ENCODE measurements around the gene TSSK2. TPM values are rescaled to one million over a fixed set of nuclear protein-coding genes. Genes with fewer than 3 reads are reported as not detected.

The TSSK2 gene
- total RNA-seq, 1 donor = not detected

DNA sequence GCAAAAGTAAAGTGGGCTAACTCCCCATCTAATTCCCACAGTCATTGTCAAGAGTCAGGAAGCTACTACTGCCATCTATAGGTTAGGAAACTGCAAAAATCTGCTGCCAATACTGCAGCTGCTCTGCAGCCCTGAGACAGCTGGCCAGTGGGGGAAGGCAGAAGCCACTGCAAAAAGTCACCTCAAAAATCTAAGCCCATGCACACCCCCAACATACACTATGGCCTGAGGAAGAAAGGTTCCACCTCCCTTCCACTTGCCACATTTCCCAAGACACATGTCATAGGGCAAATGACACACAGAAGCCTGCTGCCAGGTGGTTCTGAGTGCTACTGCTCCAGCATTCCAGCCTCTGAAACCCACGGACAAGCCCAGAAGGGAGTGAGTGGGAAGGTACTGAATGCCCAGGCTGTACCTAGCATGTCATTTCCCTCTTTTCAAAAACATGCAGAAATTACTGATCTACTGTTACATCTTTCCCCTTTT, 45.8 kb upstream of the TSSK2 start:
- Histone ChIP-seq H3K4me2 (ENCODE audit: insufficient read depth, low read length) (no peak overlapping the region), H3K9me3 (ENCODE audit: low read depth, low read length) (no peaks in the 10 kb centered on the region), H3K27me3 (ENCODE audit: insufficient read depth, low read length) (no peaks in the 10 kb centered on the region), H3K36me3 (ENCODE audit: insufficient read depth, low read length) (no peaks in the 10 kb centered on the region), H3K27ac (ENCODE audit: low read depth, low read length) (no peak overlapping the region), H3K4me3 (ENCODE audit: insufficient read depth, low read length) (no peak overlapping the region), H2AFZ (ENCODE audit: low read length) (no peak overlapping the region), H3K4me1 (ENCODE audit: insufficient read depth, low read length) (peaks cover 16% of the 10 kb centered on the region), H3K79me2 (ENCODE audit: insufficient read depth, low read length) (peaks cover 12% of the 10 kb centered on the region), H4K20me1 (ENCODE audit: insufficient read depth, low read length) (peaks cover 37% of the 10 kb centered on the region)
- TF ChIP-seq, protein P1, sequence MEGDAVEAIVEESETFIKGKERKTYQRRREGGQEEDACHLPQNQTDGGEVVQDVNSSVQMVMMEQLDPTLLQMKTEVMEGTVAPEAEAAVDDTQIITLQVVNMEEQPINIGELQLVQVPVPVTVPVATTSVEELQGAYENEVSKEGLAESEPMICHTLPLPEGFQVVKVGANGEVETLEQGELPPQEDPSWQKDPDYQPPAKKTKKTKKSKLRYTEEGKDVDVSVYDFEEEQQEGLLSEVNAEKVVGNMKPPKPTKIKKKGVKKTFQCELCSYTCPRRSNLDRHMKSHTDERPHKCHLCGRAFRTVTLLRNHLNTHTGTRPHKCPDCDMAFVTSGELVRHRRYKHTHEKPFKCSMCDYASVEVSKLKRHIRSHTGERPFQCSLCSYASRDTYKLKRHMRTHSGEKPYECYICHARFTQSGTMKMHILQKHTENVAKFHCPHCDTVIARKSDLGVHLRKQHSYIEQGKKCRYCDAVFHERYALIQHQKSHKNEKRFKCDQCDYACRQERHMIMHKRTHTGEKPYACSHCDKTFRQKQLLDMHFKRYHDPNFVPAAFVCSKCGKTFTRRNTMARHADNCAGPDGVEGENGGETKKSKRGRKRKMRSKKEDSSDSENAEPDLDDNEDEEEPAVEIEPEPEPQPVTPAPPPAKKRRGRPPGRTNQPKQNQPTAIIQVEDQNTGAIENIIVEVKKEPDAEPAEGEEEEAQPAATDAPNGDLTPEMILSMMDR (IDR thresholded peaks at IDR 0.05; ENCODE audit: extremely low read depth, low read depth, low read length) = peak; percentile 55
- peak; percentile 93 for DNase-seq (ENCODE audit: insufficient read length, low spot score, missing footprints)

- Histone ChIP-seq H2AFZ (ENCODE audit: low read length) (no peak overlapping the region), H3K36me3 (ENCODE audit: insufficient read depth, low read length) (no peaks in the 10 kb centered on the region), H3K9me3 (ENCODE audit: low read depth, low read length) (no peaks in the 10 kb centered on the region), H3K4me2 (ENCODE audit: insufficient read depth, low read length) (peak overlapping the region; percentile 5), H3K79me2 (ENCODE audit: insufficient read depth, low read length) (peaks cover 22% of the 10 kb centered on the region), H3K27me3 (ENCODE audit: insufficient read depth, low read length) (no peaks in the 10 kb centered on the region), H4K20me1 (ENCODE audit: insufficient read depth, low read length) (peaks cover 42% of the 10 kb centered on the region), H3K27ac (ENCODE audit: low read depth, low read length) (peak overlapping the region; percentile 43), H3K4me1 (ENCODE audit: insufficient read depth, low read length) (peaks cover 16% of the 10 kb centered on the region), H3K4me3 (ENCODE audit: insufficient read depth, low read length) (no peak overlapping the region)
- no peak for DNase-seq (ENCODE audit: insufficient read length, low spot score, missing footprints)
- TF ChIP-seq, protein P1 (IDR thresholded peaks at IDR 0.05; ENCODE audit: extremely low read depth, low read depth, low read length) = no peak
Measured at GRCh38 chr22:19086417-19086816, 44.7 kb upstream of the TSSK2 start.

- Histone ChIP-seq H3K4me1 (ENCODE audit: insufficient read depth, low read length) (peaks cover 16% of the 10 kb centered on the region), H3K4me2 (ENCODE audit: insufficient read depth, low read length) (peak overlapping the region; percentile 5), H3K27ac (ENCODE audit: low read depth, low read length) (peak overlapping the region; percentile 43), H3K36me3 (ENCODE audit: insufficient read depth, low read length) (no peaks in the 10 kb centered on the region), H3K4me3 (ENCODE audit: insufficient read depth, low read length) (no peak overlapping the region), H3K79me2 (ENCODE audit: insufficient read depth, low read length) (peaks cover 25% of the 10 kb centered on the region), H2AFZ (ENCODE audit: low read length) (no peak overlapping the region), H3K9me3 (ENCODE audit: low read depth, low read length) (no peaks in the 10 kb centered on the region), H3K27me3 (ENCODE audit: insufficient read depth, low read length) (no peaks in the 10 kb centered on the region), H4K20me1 (ENCODE audit: insufficient read depth, low read length) (peaks cover 46% of the 10 kb centered on the region)
- peak; percentile 96 for DNase-seq (ENCODE audit: insufficient read length, low spot score, missing footprints)
- TF ChIP-seq, protein P1 (IDR thresholded peaks at IDR 0.05; ENCODE audit: extremely low read depth, low read depth, low read length) = no peak
Measured at GRCh38 chr22:19086896-19087295, 44.2 kb upstream of the TSSK2 start.

- no peaks in the 10 kb centered on the region for H3K9me3 ChIP-seq (ENCODE audit: low read depth, low read length)
- TF ChIP-seq, protein P1 (IDR thresholded peaks at IDR 0.05; ENCODE audit: extremely low read depth, low read depth, low read length) = no peak
- peaks cover 46% of the 10 kb centered on the region for H4K20me1 ChIP-seq (ENCODE audit: insufficient read depth, low read length)
- H3K27me3 ChIP-seq (ENCODE audit: insufficient read depth, low read length) = no peaks in the 10 kb centered on the region
- H2AFZ ChIP-seq (ENCODE audit: low read length) = no peak overlapping the region
- H3K4me3 ChIP-seq (ENCODE audit: insufficient read depth, low read length) = no peak overlapping the region
- DNase-seq (ENCODE audit: insufficient read length, low spot score, missing footprints) = no peak
- no peaks in the 10 kb centered on the region for H3K36me3 ChIP-seq (ENCODE audit: insufficient read depth, low read length)
- peaks cover 16% of the 10 kb centered on the region for H3K4me1 ChIP-seq (ENCODE audit: insufficient read depth, low read length)
- H3K27ac ChIP-seq (ENCODE audit: low read depth, low read length) = no peak overlapping the region
- H3K79me2 ChIP-seq (ENCODE audit: insufficient read depth, low read length) = peaks cover 35% of the 10 kb centered on the region
- H3K4me2 ChIP-seq (ENCODE audit: insufficient read depth, low read length) = no peak overlapping the region
Measured at GRCh38 chr22:19088866-19089595, 42.1 kb upstream of the TSSK2 start.

Measured in osteoblast (primary cell).